GM12878 (cell line): ENCODE measurements around the gene DUS3L. TPM values are rescaled to one million over a fixed set of nuclear protein-coding genes. Genes with fewer than 3 reads are reported as not detected.
A peak's percentile ranks its signal among the peaks of the same experiment; 100 is the strongest.

ENCODE experiments used
- ATAC-seq: fragments of 200-7000 bp; cut with Tn5 transposase; 3 replicates; pipeline ENCODE4 v1.9.1; 2020; ENCODE audit warnings: mild to moderate bottlenecking, moderate library complexity
- BruUV-seq: library from RNA; stranded (reverse); fragments of 400-500 nt; replicated peaks from 2 replicates; lab custom pipeline; 2021; lab: Mats Ljungman, UMichigan
- CTCF ChIA-PET: fragments of 300-600 bp; sonication (Branson Sonifier 250); formaldehyde crosslinking; extraction: SDS; loops from one replicate; lab custom pipeline; 2021; ENCODE audit warnings: inconsistent platforms; lab: Yijun Ruan, JAX
- POLR2A ChIA-PET: fragments of 350-600 bp; formaldehyde crosslinking; extraction: SDS; loops from one replicate; lab custom pipeline; 2021; ENCODE audit warnings: inconsistent platforms; lab: Charles Lee
- RAD21 ChIA-PET: fragments of 300-600 bp; sonication (Branson Sonifier 250); formaldehyde crosslinking; loops from one replicate; lab custom pipeline; 2023; ENCODE audit warnings: antibody characterized with exemption; ENCODE audit not compliant: unreplicated experiment; lab: Charles Lee
- SMC1A ChIA-PET: fragments of 300-600 bp; sonication (Branson Sonifier 250); formaldehyde crosslinking; loops from one replicate; lab custom pipeline; 2023; ENCODE audit not compliant: unreplicated experiment, uncharacterized antibody; lab: Charles Lee
- DNase-seq: peaks from one replicate; pipeline ENCODE4 v3.0.0-alpha.2; 2011; ENCODE audit warnings: low read depth, low spot score
- FAIRE-seq: peaks from 3 replicates; lab custom pipeline; 2011; peaks lifted over from hg19 to GRCh38; lab: Jason Lieb, UNC
- H2AFZ ChIP-seq: 2 replicates; pipeline ENCODE4 v1.6.0; 2011; ENCODE audit warnings: low read depth, low read length, control low read depth; ENCODE audit not compliant: control insufficient read depth
- H3K27ac ChIP-seq: 2 replicates; pipeline ENCODE4 v1.5.1; 2011; ENCODE audit warnings: control low read depth; ENCODE audit not compliant: control insufficient read depth, insufficient read depth
- H3K27me3 ChIP-seq, 2 experiments: replicated peaks in 1 of 2; 2 replicates each; pipeline versions ENCODE4 v1.6.0 to v1.6.1; 2011; ENCODE audit warnings: low read length in 1 of 2; ENCODE audit not compliant: control insufficient read depth in 2 of 2, insufficient read depth in 2 of 2
- H3K36me3 ChIP-seq, 2 experiments: 2 replicates each; pipeline ENCODE4 v1.5.1; 2011; ENCODE audit warnings: low read length in 1 of 2; ENCODE audit not compliant: control insufficient read depth in 2 of 2, insufficient read depth in 2 of 2
- H3K4me1 ChIP-seq: 2 replicates; pipeline ENCODE4 v1.6.1; 2011; ENCODE audit warnings: mild to moderate bottlenecking, low read length, moderate library complexity, mixed read lengths; ENCODE audit not compliant: control insufficient read depth, insufficient read depth
- H3K4me2 ChIP-seq: 2 replicates; pipeline ENCODE4 v1.6.0; 2011; ENCODE audit warnings: control low read depth; ENCODE audit not compliant: control insufficient read depth, insufficient read depth
- H3K4me3 ChIP-seq: fragments of 200-600 bp; sonication (generic); 2 replicates; pipeline ENCODE4 v1.5.1; 2016
- H3K79me2 ChIP-seq: 2 replicates; pipeline ENCODE4 v1.6.0; 2011; ENCODE audit warnings: low read length; ENCODE audit not compliant: control insufficient read depth, insufficient read depth
- H3K9ac ChIP-seq: 2 replicates; pipeline ENCODE4 v1.8.0; 2011; ENCODE audit warnings: low read length, control low read depth, mixed read lengths; ENCODE audit not compliant: control insufficient read depth, insufficient read depth
- H3K9me3 ChIP-seq: replicated peaks from 3 replicates; pipeline ENCODE4 v1.5.1; 2011; ENCODE audit warnings: mild to moderate bottlenecking, low read length; ENCODE audit not compliant: control insufficient read depth, insufficient read depth
- H4K20me1 ChIP-seq: 2 replicates; pipeline ENCODE4 v1.6.0; 2011; ENCODE audit not compliant: control insufficient read depth, insufficient read depth
- CBX3 ChIP-seq: fragments of 200-600 bp; sonication (generic); IDR thresholded peaks from 2 replicates; pipeline ENCODE4 v1.6.1; 2016; ENCODE audit warnings: low read depth, borderline replicate concordance
- FOXM1 ChIP-seq: IDR thresholded peaks from 2 replicates; pipeline ENCODE4 v1.6.1; 2012; ENCODE audit warnings: low read depth, mild to moderate bottlenecking, inconsistent platforms, low read length, moderate library complexity
- JUND ChIP-seq: IDR thresholded peaks from 2 replicates; pipeline ENCODE4 v1.6.1; 2012; ENCODE audit warnings: low read depth, mild to moderate bottlenecking, low read length, improper control_type of control experiment, moderate library complexity
- NRF1 ChIP-seq: conservative IDR thresholded peaks from 2 replicates; pipeline ENCODE4 v1.6.1; 2011; ENCODE audit warnings: mild to moderate bottlenecking, low read depth, low read length, improper control_type of control experiment
- POLR2A ChIP-seq: IDR thresholded peaks from 2 replicates; pipeline ENCODE4 v1.6.1; 2011; ENCODE audit warnings: low read depth, mild to moderate bottlenecking, low read length
- SUZ12 ChIP-seq: fragments of 200-600 bp; sonication (generic); IDR thresholded peaks from one replicate; pipeline ENCODE4 v1.6.1; 2018; ENCODE audit warnings: antibody characterized with exemption, mild to moderate bottlenecking; ENCODE audit not compliant: unreplicated experiment
- WGBS: methylation state at CpG from one replicate; pipeline ENCODE4 v1.1.6; 2016; ENCODE audit warnings: low lambda C conversion rate; ENCODE audit not compliant: insufficient replicate concordance, insufficient coverage; ENCODE audit errors: missing lambda C conversion rate; 5-methylcytosine and 5-hydroxymethylcytosine counted together
- in situ Hi-C: fragments of 300-500 bp; cut with MboI; formaldehyde crosslinking; loops from 9 replicates; pipeline ENCODE4 v1.14.3; 2018; ENCODE audit warnings: mixed read lengths
- intact Hi-C: fragments of 100-400 bp; cut with micrococcal nuclease; formaldehyde crosslinking; loops from one replicate; pipeline ENCODE4 v1.14.2; 2022; ENCODE audit not compliant: unreplicated experiment
- polyA plus RNA-seq, 11 experiments: library from polyadenylated mRNA; depleted of rRNA in 4 of 11; unstranded in 6 of 11; stranded (reverse) in 5 of 11; fragments of >200 nt; fragmentation: Nextera tagmentation in 4 of 11; fragmentation: Illumina TruSeq in 1 of 11; extraction: Ambion mirVana in 4 of 11; extraction: Trizol in 1 of 11; gene quantifications; 1 replicate in 1 of 11; 2 replicates in 10 of 11; pipeline versions ENCODE4 v1.2.1 to v1.2.3, GENCODE V29; 2011 to 2016; ENCODE audit warnings: inconsistent platforms in 2 of 11, missing spikeins in 2 of 11, low read depth in 1 of 11
- total RNA-seq, 4 experiments: library from RNA; depleted of rRNA in 3 of 4; stranded (reverse); fragments of >200 nt in 3 of 4; fragmentation: Illumina TruSeq in 1 of 4; extraction: Trizol in 1 of 4; gene quantifications; 2 replicates each; pipeline versions ENCODE4 v1.2.1 to v1.2.3, GENCODE V29; 2013 to 2021
- TF ChIP-seq, protein P1 (sequence below): fragments of 450-650 bp; conservative IDR thresholded peaks from 2 replicates; pipeline ENCODE4 v1.6.1; 2017; ENCODE audit warnings: mild to moderate bottlenecking, moderate library complexity
- TF ChIP-seq, protein P2 (sequence below): fragments of 450-650 bp; IDR thresholded peaks from 2 replicates; pipeline ENCODE4 v1.6.1; 2017; ENCODE audit warnings: mild to moderate bottlenecking, low read depth, inconsistent platforms; ENCODE audit not compliant: poor library complexity, severe bottlenecking
- TF ChIP-seq, protein P3 (sequence below): fragments of 450-650 bp; IDR thresholded peaks from 2 replicates; pipeline ENCODE4 v1.6.1; 2018; ENCODE audit warnings: mild to moderate bottlenecking, low read depth, moderate library complexity; ENCODE audit not compliant: partially characterized antibody

The DUS3L gene
- total and polyA plus RNA-seq, 10 of the 15 experiments (the other 5 are each of a cell fraction or from before 2014, with no cell fraction given): 0.64 to 47.6 (median 31.1) TPM

DNA sequence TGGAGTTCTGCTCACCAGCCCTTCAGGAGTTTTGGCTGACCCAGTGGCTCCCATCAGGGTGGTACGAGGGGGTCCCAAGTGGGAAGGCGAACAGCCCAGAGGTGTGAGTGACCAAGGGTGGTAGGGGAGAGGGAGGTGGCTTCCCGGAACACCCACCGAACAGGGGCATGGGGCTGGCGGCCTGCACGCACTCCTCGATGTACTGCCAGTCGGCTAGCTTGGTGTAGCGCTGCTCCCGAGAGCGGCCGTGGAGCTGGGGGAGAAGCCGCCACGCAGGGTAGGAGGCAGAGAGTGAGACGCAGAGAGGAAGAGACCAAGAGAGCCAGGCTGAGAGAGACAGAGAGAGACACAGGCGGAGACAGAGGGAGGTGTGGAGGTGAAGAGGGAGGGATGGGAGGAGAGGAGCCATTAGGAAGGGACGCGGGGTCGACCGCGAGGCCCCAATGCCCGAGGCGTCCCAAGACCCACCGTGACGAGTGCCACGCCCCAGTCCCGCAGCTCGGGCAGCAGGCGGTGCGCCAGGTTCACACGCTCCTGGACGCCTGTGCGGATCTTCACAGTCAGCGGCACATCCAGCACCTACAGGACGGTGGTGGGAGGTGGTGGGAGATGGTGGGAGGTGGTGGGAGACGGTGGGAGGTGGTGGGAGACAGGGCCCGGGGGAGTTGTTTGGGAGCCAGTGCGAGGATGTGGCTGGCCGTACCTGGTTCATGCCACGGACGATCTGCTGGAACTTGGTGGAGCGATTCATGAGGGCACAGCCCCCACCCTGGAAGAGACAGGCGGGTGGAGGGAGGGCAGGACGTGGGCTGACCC lies 4.2 kb downstream of the DUS3L start:
- in situ Hi-C loops: no loop called here
- BruUV-seq: no TSS peak

DNA sequence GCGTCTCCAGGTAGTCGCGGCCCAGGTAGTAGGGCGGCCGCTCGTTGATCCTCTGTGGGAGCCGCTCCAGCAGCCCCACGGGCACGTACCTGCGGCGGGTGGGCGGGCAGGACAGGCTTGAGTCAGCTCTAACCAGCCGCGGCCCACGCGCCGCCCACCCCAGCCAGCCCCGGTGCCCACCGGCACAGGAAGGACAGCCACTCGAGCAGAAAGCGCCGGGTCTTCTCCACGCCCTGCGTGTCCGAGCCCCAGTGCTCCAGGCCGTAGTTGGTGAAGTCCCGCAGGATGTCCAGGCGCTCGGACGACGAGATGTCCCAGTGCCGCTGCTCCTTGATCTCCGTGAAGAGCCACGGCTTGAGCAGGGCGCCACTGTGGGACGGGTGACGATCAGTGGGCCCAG lies 5.5 kb downstream of the DUS3L start:
- CTCF ChIA-PET: no interaction called here
- Histone ChIP-seq H3K27ac (no peak overlapping the region), H3K79me2 (peaks cover 5% of the 10 kb centered on the region), H3K4me3 (no peak overlapping the region), H2AFZ (no peak overlapping the region), H3K27me3 (no peaks in the 10 kb centered on the region), H3K4me2 (no peak overlapping the region), H3K36me3 (peaks cover 4 to 30% of the 10 kb centered on the region in 2 experiments; a peak in 3 of 4 replicates), H3K9me3 (no peaks in the 10 kb centered on the region), H4K20me1 (no peaks in the 10 kb centered on the region), H3K9ac (no peak overlapping the region), H3K4me1 (peaks cover 3% of the 10 kb centered on the region; the same call in 1 of the 2 replicates)
- SMC1A ChIA-PET: no interaction called here
- 89% methylated on average over 37 of the region's 37 CpGs for WGBS
- no TSS peak for BruUV-seq
- RAD21 ChIA-PET: no interaction called here
- POLR2A ChIA-PET: no interaction called here
- ATAC-seq (no peak), FAIRE-seq (no peak), DNase-seq (no peak)
- in situ Hi-C loops (no loop called here), intact Hi-C loops (no loop called here)
- TF ChIP-seq FOXM1 (no peak), CBX3 (no peak), SUZ12 (no peak), NRF1 (no peak)
- TF ChIP-seq, protein P1, sequence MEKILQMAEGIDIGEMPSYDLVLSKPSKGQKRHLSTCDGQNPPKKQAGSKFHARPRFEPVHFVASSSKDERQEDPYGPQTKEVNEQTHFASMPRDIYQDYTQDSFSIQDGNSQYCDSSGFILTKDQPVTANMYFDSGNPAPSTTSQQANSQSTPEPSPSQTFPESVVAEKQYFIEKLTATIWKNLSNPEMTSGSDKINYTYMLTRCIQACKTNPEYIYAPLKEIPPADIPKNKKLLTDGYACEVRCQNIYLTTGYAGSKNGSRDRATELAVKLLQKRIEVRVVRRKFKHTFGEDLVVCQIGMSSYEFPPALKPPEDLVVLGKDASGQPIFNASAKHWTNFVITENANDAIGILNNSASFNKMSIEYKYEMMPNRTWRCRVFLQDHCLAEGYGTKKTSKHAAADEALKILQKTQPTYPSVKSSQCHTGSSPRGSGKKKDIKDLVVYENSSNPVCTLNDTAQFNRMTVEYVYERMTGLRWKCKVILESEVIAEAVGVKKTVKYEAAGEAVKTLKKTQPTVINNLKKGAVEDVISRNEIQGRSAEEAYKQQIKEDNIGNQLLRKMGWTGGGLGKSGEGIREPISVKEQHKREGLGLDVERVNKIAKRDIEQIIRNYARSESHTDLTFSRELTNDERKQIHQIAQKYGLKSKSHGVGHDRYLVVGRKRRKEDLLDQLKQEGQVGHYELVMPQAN: no peak
- TF ChIP-seq, protein P2, sequence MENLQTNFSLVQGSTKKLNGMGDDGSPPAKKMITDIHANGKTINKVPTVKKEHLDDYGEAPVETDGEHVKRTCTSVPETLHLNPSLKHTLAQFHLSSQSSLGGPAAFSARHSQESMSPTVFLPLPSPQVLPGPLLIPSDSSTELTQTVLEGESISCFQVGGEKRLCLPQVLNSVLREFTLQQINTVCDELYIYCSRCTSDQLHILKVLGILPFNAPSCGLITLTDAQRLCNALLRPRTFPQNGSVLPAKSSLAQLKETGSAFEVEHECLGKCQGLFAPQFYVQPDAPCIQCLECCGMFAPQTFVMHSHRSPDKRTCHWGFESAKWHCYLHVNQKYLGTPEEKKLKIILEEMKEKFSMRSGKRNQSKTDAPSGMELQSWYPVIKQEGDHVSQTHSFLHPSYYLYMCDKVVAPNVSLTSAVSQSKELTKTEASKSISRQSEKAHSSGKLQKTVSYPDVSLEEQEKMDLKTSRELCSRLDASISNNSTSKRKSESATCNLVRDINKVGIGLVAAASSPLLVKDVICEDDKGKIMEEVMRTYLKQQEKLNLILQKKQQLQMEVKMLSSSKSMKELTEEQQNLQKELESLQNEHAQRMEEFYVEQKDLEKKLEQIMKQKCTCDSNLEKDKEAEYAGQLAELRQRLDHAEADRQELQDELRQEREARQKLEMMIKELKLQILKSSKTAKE: no peak
- TF ChIP-seq, protein P3, sequence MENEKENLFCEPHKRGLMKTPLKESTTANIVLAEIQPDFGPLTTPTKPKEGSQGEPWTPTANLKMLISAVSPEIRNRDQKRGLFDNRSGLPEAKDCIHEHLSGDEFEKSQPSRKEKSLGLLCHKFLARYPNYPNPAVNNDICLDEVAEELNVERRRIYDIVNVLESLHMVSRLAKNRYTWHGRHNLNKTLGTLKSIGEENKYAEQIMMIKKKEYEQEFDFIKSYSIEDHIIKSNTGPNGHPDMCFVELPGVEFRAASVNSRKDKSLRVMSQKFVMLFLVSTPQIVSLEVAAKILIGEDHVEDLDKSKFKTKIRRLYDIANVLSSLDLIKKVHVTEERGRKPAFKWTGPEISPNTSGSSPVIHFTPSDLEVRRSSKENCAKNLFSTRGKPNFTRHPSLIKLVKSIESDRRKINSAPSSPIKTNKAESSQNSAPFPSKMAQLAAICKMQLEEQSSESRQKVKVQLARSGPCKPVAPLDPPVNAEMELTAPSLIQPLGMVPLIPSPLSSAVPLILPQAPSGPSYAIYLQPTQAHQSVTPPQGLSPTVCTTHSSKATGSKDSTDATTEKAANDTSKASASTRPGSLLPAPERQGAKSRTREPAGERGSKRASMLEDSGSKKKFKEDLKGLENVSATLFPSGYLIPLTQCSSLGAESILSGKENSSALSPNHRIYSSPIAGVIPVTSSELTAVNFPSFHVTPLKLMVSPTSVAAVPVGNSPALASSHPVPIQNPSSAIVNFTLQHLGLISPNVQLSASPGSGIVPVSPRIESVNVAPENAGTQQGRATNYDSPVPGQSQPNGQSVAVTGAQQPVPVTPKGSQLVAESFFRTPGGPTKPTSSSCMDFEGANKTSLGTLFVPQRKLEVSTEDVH: no peak

More for the DNA sequence above, 4.2 kb downstream of the DUS3L start:
- Histone ChIP-seq H3K36me3 (peaks cover 4 to 30% of the 10 kb centered on the region in 2 experiments; a peak in 3 of 4 replicates), H2AFZ (no peak overlapping the region), H3K4me2 (no peak overlapping the region), H3K79me2 (peaks cover 5% of the 10 kb centered on the region), H4K20me1 (no peaks in the 10 kb centered on the region), H3K4me1 (peaks cover 3% of the 10 kb centered on the region; the same call in 1 of the 2 replicates), H3K27ac (no peak overlapping the region)
- DNase-seq: no peak
- ChIA-PET CTCF (no interaction called here), RAD21 (no interaction called here), SMC1A (no interaction called here), POLR2A (no interaction called here)
- WGBS: 91% methylated on average over 40 of the region's 44 CpGs
- no peak for FAIRE-seq
- intact Hi-C loops: no loop called here
- no peak for ATAC-seq
- TF ChIP-seq POLR2A (peak; percentile 11; the same call in 1 of the 2 replicates), JUND (no peak)
- TF ChIP-seq, all 136 proteins: peak for 1
- no peaks in the 10 kb centered on the region for H3K27me3 ChIP-seq
- no peak overlapping the region for H3K9ac ChIP-seq
- H3K9me3 ChIP-seq: no peaks in the 10 kb centered on the region
- no peak overlapping the region for H3K4me3 ChIP-seq
